ENCODE measurements around the gene PWWP2B.

Gene PWWP2B

DNA sequence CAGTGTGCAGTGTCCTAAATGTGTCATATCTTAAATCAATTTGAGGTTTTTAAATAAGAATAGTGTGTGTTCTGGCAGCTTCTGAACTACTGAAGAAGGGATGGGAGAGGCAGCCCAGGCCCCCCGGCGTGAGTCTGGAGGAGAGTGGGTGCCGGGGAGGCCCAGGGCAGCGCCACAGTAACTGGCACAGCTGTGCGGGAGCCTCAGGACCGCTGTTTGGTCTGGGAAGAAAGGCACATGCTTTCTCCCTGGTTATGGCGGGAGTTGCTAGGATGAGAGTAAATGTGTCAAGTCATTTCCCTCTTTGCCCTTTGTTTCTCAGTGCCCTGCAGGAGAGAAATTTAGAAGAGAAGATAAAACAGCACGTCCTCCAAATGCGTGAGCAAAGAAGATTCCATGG, 31.9 kb upstream of the PWWP2B start:
- peaks cover 4% of the 10 kb centered on the region for H3K9me3 ChIP-seq (ENCODE audit: low read length)
- no peaks in the 10 kb centered on the region for H3K4me1 ChIP-seq (ENCODE audit: insufficient read depth, low read length)
- no peak overlapping the region for H3K9ac ChIP-seq (ENCODE audit: low read length)
- H3K36me3 ChIP-seq (ENCODE audit: insufficient read depth, low read length), result peaks cover 10% of the 10 kb centered on the region
- no peaks in the 10 kb centered on the region for H3K27me3 ChIP-seq (ENCODE audit: control insufficient read depth in 1 of 2, insufficient read depth in 2 of 2, low read length in 2 of 2)
- H3K27ac ChIP-seq (ENCODE audit: low read depth, low read length), result no peak overlapping the region
- no peak overlapping the region for H3K4me3 ChIP-seq (ENCODE audit: low read depth in 1 of 2, low read length in 2 of 2)

DNA sequence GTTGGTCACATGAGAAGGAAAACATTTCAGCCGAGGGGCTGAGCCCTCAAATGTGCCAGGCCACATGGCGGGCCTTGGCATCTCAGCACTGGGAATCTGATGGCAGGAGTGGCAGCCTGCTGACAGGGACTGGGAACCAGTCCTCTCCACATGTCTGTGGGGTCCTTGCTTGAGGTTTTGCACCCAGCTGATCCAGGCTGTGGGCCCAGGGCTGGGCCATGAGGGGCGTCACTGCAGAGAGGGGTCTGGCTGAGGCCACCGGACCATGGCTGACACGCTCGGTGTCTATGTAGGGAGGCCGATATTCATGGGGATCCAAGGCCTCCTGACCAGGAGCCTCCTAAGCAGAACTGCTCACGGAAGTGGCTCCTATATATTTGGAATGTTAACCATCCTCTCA, 31.0 kb upstream of the PWWP2B start:
- Histone ChIP-seq H3K4me1 (ENCODE audit: insufficient read depth, low read length) (no peaks in the 10 kb centered on the region), H3K9me3 (ENCODE audit: low read length) (peaks cover 4% of the 10 kb centered on the region), H3K27me3 (ENCODE audit: control insufficient read depth in 1 of 2, insufficient read depth in 2 of 2, low read length in 2 of 2) (no peaks in the 10 kb centered on the region), H3K36me3 (ENCODE audit: insufficient read depth, low read length) (peaks cover 10% of the 10 kb centered on the region), H3K9ac (ENCODE audit: low read length) (no peak overlapping the region), H3K4me3 (ENCODE audit: low read depth in 1 of 2, low read length in 2 of 2) (no peak overlapping the region), H3K27ac (ENCODE audit: low read depth, low read length) (no peak overlapping the region)

DNA sequence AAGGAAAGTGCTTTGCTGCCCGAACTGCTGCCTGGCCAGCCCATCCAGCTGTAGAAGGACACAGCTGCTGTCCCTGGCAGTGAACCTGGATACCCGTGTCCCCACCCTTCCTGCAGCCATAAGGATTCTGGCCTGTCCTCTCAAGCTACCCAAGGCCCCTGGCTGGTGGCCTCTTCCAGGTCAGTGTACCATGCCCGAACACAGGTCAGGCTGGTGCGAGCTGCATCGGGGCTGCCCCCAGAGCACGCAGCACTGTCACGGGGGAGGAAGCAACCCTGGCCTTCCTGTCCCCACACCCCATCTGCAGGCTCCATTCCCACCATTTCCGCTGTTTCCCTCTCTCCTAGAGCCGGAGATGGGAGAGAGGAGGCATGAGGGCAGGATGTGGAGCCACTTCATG, 30.5 kb upstream of the PWWP2B start:
- peaks cover 4% of the 10 kb centered on the region for H3K9me3 ChIP-seq (ENCODE audit: low read length)
- H3K4me1 ChIP-seq (ENCODE audit: insufficient read depth, low read length), result no peaks in the 10 kb centered on the region
- no peak overlapping the region for H3K27ac ChIP-seq (ENCODE audit: low read depth, low read length)
- no peak overlapping the region for H3K9ac ChIP-seq (ENCODE audit: low read length)
- H3K4me3 ChIP-seq (ENCODE audit: low read depth in 1 of 2, low read length in 2 of 2), result no peak overlapping the region
- H3K27me3 ChIP-seq (ENCODE audit: control insufficient read depth in 1 of 2, insufficient read depth in 2 of 2, low read length in 2 of 2), result no peaks in the 10 kb centered on the region
- peaks cover 10% of the 10 kb centered on the region for H3K36me3 ChIP-seq (ENCODE audit: insufficient read depth, low read length)

DNA sequence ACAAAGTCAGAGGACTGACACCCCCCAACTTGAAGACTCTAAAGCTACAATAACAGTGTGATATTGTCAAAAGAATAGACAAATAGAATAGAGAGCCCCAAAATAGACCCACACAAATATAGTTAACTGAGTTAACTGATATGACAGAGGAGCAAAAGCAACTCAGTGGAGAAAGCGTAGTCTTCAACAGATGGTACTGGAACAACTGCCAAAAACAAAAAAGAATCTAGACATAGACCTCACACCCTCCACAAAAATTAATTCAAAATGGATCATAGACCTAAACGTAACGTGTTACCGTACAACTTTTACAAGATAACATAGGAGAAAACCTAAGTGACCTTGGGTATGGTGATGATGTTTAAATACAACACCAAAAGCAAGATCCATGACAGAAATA, 28.6 kb upstream of the PWWP2B start:
- H3K9me3 ChIP-seq (ENCODE audit: low read length), result peaks cover 4% of the 10 kb centered on the region
- no peak overlapping the region for H3K4me3 ChIP-seq (ENCODE audit: low read depth in 1 of 2, low read length in 2 of 2)
- no peaks in the 10 kb centered on the region for H3K27me3 ChIP-seq (ENCODE audit: control insufficient read depth in 1 of 2, insufficient read depth in 2 of 2, low read length in 2 of 2)
- H3K4me1 ChIP-seq (ENCODE audit: insufficient read depth, low read length), result no peaks in the 10 kb centered on the region
- H3K27ac ChIP-seq (ENCODE audit: low read depth, low read length), result no peak overlapping the region
- H3K36me3 ChIP-seq (ENCODE audit: insufficient read depth, low read length), result peaks cover 10% of the 10 kb centered on the region
- H3K9ac ChIP-seq (ENCODE audit: low read length), result no peak overlapping the region

DNA sequence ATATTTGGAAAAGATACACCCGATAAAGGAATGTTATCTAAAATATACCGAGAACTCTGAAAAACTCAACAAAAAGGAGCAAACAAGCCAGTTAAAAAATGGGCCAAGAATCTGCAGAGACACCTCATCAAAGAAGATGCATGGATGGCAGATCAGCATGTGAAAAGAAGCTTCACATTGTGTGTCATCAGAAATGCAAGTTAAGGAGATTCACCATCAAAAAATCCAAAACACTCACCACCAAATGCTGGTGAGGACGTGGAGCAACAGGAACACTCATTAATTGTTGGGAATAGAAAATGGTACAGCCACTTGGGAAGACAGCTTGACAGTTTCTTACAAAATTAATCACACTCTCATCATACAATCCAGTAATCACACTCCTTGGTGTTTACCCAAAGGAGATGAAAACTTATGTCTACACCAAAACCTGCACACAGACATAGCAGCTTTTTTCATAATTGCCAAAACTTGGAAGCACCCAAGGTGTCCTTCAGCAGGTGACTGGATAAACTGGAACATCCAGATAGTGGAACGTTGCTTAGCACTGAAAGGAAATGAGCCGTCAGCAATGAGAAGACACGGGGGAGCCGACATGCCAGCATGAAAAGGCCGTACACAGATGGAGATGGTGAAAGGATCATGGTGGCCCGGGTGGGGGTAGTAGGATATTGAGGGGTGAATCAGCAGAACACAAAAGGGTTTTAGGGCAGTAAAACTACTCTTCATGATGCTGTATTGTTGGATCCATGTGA, 27.9 kb upstream of the PWWP2B start:
- H3K36me3 ChIP-seq (ENCODE audit: insufficient read depth, low read length), result peaks cover 10% of the 10 kb centered on the region
- no peaks in the 10 kb centered on the region for H3K4me1 ChIP-seq (ENCODE audit: insufficient read depth, low read length)
- H3K27me3 ChIP-seq (ENCODE audit: control insufficient read depth in 1 of 2, insufficient read depth in 2 of 2, low read length in 2 of 2), result no peaks in the 10 kb centered on the region
- H3K27ac ChIP-seq (ENCODE audit: low read depth, low read length), result no peak overlapping the region
- H3K4me3 ChIP-seq (ENCODE audit: low read depth in 1 of 2, low read length in 2 of 2), result no peak overlapping the region
- H3K9me3 ChIP-seq (ENCODE audit: low read length), result peaks cover 4% of the 10 kb centered on the region
- H3K9ac ChIP-seq (ENCODE audit: low read length), result no peak overlapping the region

DNA sequence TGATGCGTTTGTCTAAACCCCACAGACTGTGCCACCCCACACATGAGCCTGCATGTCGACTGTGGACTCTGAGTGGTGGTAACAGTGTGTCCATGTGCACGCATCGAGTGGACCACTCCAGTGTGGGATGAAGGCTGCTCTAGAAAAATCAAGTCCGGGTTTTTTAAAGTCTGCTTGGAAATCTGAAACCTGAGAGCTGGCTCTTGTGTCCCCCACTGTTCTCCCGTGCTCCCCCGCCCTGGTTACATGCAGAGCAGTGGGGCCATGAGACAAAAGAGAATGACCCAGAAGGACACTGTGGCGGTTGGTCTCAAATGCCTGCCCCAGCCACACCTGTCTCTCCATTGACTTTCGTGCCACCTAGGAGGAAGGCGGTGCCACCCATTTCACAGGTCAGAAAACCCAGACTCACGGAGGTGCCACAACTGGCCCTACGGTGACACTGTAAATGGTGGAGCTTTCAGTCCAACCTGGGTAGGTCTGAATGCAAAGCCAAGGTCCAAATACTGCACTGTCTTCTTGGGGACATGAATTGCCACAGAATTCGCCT, 27.3 kb upstream of the PWWP2B start:
- Histone ChIP-seq H3K9ac (ENCODE audit: low read length) (no peak overlapping the region), H3K27ac (ENCODE audit: low read depth, low read length) (no peak overlapping the region), H3K9me3 (ENCODE audit: low read length) (peaks cover 4% of the 10 kb centered on the region), H3K4me1 (ENCODE audit: insufficient read depth, low read length) (no peaks in the 10 kb centered on the region), H3K36me3 (ENCODE audit: insufficient read depth, low read length) (peaks cover 10% of the 10 kb centered on the region), H3K4me3 (ENCODE audit: low read depth in 1 of 2, low read length in 2 of 2) (no peak overlapping the region), H3K27me3 (ENCODE audit: control insufficient read depth in 1 of 2, insufficient read depth in 2 of 2, low read length in 2 of 2) (no peaks in the 10 kb centered on the region)

DNA sequence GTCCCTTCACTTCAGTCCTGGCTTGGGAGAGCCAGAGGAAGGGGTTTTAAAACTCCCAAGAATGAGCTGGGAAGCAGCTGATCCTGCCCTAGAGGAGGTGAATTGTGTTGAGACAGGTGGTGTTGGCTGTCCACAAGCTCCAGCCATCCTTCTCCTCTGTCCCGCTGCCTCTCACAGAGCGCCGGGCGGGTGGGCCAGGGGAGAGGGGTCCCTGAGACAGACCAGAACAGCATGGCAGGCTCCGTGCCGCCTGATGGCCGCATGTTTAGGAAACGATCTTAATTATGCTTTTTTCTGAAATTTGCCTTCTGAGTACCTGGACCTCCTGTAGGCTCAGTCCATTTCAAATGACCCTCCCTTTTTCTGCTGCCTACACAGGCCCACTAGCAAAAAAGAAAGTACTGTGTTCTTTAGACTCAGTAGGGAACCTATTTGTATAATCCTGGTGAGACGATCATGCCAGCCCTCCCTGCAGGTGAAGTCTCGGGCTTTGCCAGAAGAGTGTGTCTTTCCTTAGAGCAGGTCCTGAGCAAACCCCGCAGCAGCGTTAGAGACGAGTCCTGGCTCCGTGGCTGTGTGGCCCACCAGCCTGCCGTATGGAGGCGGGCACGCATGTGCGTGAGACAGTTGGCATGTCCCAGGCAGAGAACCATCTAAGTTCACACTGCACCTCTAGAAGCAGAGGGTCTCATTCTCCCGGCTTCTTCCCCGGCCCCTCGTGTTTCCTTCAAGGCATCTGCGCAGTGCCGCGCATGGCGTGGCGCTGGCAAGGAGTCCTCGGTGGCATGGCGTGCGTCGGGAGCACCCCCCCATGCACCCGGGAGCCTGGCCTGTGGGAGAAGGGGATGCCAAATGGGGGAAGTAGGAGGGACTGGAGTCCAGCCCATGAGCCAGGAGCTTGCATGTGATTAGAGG, 26.3 kb upstream of the PWWP2B start:
- Histone ChIP-seq H3K9me3 (ENCODE audit: low read length) (peaks cover 4% of the 10 kb centered on the region), H3K27me3 (ENCODE audit: control insufficient read depth in 1 of 2, insufficient read depth in 2 of 2, low read length in 2 of 2) (no peaks in the 10 kb centered on the region), H3K4me3 (ENCODE audit: low read depth in 1 of 2, low read length in 2 of 2) (no peak overlapping the region), H3K4me1 (ENCODE audit: insufficient read depth, low read length) (no peaks in the 10 kb centered on the region), H3K27ac (ENCODE audit: low read depth, low read length) (no peak overlapping the region), H3K36me3 (ENCODE audit: insufficient read depth, low read length) (peaks cover 10% of the 10 kb centered on the region), H3K9ac (ENCODE audit: low read length) (no peak overlapping the region)

DNA sequence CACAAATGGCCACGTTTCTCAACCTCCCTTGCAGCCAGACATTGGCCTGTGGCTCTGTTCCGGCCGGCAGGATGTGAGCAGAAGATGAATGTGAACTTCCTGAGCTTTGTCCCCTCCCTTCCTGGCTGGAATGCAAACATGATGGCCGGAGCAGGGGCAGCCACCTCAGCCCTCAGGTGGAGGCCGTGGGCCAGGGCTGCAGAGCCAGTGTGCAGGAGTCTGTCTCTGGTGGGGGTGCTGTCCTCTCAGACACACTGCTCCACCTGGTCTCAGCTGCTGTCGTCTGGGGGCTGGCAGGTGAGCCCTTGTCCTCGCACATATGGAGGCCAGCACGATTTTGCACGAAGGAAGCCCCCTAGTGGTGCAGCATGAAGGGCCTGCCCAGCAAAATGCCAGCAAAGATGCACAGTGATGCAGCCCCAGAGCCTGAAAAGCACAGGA, 25.3 kb upstream of the PWWP2B start:
- peaks cover 7% of the 10 kb centered on the region for H3K36me3 ChIP-seq (ENCODE audit: insufficient read depth, low read length)
- H3K27ac ChIP-seq (ENCODE audit: low read depth, low read length), result no peak overlapping the region
- H3K9ac ChIP-seq (ENCODE audit: low read length), result no peak overlapping the region
- H3K9me3 ChIP-seq (ENCODE audit: low read length), result peaks cover 4% of the 10 kb centered on the region
- no peaks in the 10 kb centered on the region for H3K4me1 ChIP-seq (ENCODE audit: insufficient read depth, low read length)
- no peak overlapping the region for H3K4me3 ChIP-seq (ENCODE audit: low read depth in 1 of 2, low read length in 2 of 2)
- H3K27me3 ChIP-seq (ENCODE audit: control insufficient read depth in 1 of 2, insufficient read depth in 2 of 2, low read length in 2 of 2), result no peaks in the 10 kb centered on the region

DNA sequence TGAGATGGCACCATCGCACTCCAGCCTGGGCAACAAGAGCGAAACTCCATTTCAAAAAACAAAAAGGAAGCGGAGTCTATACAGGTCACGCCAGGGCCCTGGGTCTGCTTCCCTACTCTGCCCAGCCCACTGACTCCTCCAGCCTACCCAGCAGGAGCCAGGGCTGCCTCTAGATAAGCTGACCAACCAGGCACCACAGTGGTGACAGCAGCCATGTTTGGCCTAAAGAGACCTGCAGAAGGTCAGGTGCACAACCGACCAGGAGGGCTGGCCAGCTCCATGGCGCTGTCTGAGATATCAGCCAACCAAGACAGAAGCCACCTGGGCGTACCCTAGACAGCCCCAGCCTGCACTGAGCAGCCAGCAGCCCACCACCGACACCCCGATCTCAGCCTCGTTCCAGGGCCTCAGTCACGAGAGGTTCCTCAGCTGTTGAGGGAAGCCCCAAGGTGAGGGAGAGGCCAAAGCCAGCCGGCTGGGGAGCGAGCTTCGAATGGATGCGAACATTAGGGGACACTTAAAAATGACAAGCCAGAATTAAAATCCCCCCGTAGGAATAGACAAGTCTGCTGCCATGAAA, 24.4 kb upstream of the PWWP2B start:
- Histone ChIP-seq H3K9me3 (ENCODE audit: low read length) (peaks cover 4% of the 10 kb centered on the region), H3K36me3 (ENCODE audit: insufficient read depth, low read length) (no peaks in the 10 kb centered on the region), H3K4me3 (ENCODE audit: low read depth in 1 of 2, low read length in 2 of 2) (no peak overlapping the region)

DNA sequence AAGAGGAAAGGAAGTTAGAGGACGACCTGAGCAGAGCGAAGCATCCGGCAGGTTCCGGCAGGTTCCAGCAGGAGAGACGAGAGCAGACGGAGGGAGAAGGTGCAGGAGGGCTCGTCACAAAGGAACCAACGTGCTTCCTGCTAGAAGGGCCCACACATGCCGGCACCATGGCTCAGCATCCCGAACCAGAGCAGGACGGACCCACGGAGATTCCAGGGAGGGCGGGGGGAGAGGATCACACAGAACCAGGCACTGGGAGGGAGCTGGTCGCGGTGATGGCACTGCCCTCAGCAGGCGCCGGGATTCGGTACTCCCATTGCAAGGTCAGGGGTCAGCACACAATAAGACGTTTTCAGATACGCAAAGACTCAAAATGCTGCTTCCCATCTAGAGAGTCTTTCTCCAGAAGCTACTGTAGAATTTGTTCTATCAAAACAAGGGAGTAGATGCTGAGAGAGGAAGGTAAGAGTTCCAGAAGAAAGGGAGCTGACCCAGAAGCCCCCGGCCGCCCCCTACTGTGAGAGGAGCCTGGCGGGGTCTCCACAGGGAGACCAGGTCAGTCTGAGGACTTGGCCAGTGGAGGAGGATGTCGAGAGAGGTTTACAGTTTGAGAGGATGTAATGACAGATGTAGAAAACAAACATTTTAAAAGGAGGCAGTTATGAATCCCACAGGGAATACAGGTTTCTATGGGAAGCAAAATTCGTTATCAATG, 23.6 kb upstream of the PWWP2B start:
- no peaks in the 10 kb centered on the region for H3K27me3 ChIP-seq (ENCODE audit: control insufficient read depth in 1 of 2, insufficient read depth in 2 of 2, low read length in 2 of 2)
- H3K4me1 ChIP-seq (ENCODE audit: insufficient read depth, low read length), result no peaks in the 10 kb centered on the region
- H3K36me3 ChIP-seq (ENCODE audit: insufficient read depth, low read length), result no peaks in the 10 kb centered on the region
- no peaks in the 10 kb centered on the region for H3K9me3 ChIP-seq (ENCODE audit: low read length)
- H3K9ac ChIP-seq (ENCODE audit: low read length), result no peak overlapping the region
- no peak overlapping the region for H3K4me3 ChIP-seq (ENCODE audit: low read depth in 1 of 2, low read length in 2 of 2)
- H3K27ac ChIP-seq (ENCODE audit: low read depth, low read length), result no peak overlapping the region

More for the DNA sequence above, 24.4 kb upstream of the PWWP2B start:
- no peaks in the 10 kb centered on the region for H3K27me3 ChIP-seq (ENCODE audit: control insufficient read depth in 1 of 2, insufficient read depth in 2 of 2, low read length in 2 of 2)
- H3K9ac ChIP-seq (ENCODE audit: low read length), result no peak overlapping the region
- H3K4me1 ChIP-seq (ENCODE audit: insufficient read depth, low read length), result no peaks in the 10 kb centered on the region
- H3K27ac ChIP-seq (ENCODE audit: low read depth, low read length), result no peak overlapping the region

DNA sequence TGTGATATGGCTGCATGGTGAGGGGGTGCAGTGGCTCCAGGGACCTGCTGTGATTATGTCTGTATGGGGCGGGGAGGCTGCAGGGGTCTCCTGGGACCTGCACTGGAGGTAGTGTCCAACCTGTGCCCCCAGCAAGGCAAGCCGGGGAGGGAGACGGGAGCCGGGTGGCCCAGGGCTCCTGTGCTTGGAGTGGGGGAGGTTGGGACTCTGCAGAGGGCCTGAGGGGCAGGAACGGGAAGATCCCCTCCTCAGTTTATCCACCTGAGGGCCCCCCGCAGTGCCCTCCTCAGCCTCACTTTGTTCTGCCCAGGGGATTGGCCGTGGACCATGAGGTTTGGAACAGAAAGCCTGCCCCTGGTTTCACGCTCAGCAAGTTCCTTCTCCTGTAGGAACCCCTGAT, 22.8 kb upstream of the PWWP2B start:
- H3K36me3 ChIP-seq (ENCODE audit: insufficient read depth, low read length), result no peaks in the 10 kb centered on the region
- no peak overlapping the region for H3K4me3 ChIP-seq (ENCODE audit: low read depth in 1 of 2, low read length in 2 of 2)
- H3K9me3 ChIP-seq (ENCODE audit: low read length), result no peaks in the 10 kb centered on the region
- no peaks in the 10 kb centered on the region for H3K4me1 ChIP-seq (ENCODE audit: insufficient read depth, low read length)
- no peaks in the 10 kb centered on the region for H3K27me3 ChIP-seq (ENCODE audit: control insufficient read depth in 1 of 2, insufficient read depth in 2 of 2, low read length in 2 of 2)
- H3K9ac ChIP-seq (ENCODE audit: low read length), result no peak overlapping the region
- H3K27ac ChIP-seq (ENCODE audit: low read depth, low read length), result no peak overlapping the region
